ENCODE data around the gene SGCA.

The SGCA gene

DNA sequence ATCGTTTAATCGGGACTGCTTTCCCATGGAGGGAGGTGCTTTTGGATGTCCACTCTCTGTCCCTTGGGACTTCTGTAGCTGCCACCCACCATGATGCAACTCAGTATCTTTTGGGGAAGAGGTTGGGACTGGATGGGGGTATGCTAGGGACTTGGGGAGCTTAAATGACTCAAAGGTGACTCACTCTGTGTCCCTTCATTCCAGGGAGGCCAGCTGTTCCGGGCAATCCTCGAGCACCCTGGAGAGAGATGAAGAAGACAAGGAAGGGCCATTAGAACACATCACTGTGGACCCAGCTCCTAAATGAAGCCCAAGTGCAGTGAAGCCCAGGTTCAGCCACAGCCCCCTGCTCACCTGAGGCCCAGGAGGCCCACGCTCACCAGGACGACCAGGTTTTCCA is 31.0 kb downstream of the SGCA start:
- no peak for DNase-seq

DNA sequence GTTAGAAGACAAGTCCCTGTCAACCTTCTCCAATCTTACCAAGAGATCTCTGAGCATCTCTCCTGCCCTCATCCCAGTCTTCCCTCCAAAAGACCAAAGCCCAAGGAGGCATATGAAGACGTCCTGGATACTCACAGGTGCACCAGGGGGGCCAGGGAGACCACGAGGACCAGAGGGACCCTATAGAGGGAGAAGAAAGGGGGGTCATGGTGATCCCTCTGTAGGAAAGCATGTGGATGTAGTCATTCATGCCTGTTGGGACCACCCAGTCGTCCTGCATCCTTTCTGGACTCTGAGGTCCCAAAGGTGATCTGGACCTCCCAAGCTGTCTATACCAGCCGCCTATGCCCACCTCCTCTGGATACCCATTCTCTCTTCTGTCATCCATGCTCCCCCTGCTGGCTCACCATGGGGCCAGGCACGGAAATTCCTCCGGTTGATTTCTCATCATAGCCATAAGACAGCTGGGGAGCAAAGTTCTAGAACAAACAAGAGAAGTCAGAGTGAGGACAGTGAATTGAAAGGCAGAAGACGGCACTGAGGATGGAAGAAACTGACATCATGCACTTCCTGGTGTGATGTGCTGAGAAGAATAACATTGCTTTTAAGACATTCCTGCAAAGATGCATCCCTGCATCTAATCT is 32.3 kb downstream of the SGCA start:
- peak; percentile 49 for DNase-seq

GRCh38 chr17:50199211-50199802 is 33.5 kb downstream of the SGCA start:
- no peak for DNase-seq

GRCh38 chr17:50199803-50200456 is 34.1 kb downstream of the SGCA start:
- peak; percentile 74 for DNase-seq

- DNase-seq = peak; percentile 70
Measured at GRCh38 chr17:50200457-50201275, 34.9 kb downstream of the SGCA start.

DNA sequence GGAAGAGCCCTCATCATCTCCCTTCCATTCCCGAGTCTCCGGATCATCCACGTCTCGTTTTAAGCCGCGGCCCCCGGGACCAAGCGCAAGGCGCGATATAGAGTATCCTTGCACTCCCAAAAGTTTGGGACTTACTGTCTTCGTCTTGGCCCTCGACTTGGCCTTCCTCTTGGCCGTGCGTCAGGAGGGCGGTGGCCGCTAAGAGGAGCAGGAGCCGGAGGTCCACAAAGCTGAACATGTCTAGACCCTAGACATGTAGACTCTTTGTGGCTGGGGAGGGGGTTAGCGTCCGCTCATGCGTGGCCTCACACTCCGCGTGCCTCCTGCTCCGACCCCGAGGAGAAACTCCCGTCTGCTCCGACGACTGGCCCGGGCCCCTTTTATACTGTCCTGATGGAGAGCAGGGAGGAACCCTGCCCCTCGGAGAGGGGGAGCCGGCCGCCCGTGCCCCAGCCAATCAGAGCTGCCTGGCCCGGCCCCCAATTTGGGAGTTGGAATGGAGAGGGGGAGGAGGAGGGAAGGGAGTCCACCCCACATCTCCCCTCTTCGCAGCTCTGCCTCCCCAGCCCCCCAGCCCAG is 35.6 kb downstream of the SGCA start, which contains the start of gene COL1A1:
Gene COL1A1 (minus strand): TSS at position 356 of the 579 bp plus-strand sequence. CDS start 118 bp downstream, at position 238.
- DNase-seq = no peak

DNA sequence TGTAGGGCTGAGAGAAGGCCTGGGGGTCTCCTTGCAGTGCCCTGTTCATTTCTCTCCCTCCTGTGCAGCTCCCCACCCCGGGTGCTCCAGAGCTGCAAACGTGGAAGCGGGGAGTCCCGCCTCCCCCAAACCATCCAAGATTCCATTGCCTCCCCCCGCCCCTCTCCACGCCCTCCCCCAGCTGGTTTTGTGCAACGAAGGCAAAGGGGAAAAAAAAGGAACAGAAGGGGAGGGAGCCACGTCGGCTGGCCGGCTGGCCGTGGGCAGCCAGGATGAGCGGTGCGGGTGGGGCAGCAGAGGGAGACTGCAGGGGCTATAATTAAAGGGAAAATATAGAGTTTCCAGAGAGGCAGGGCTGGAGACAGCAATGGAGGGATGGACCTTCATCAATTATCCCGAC is 37.3 kb downstream of the SGCA start:
- DNase-seq = no peak

- DNase-seq = no peak
Measured at GRCh38 chr17:50203604-50204345, 38.0 kb downstream of the SGCA start.

GRCh38 chr17:50204431-50204830 is 38.6 kb downstream of the SGCA start:
- DNase-seq = no peak

DNA sequence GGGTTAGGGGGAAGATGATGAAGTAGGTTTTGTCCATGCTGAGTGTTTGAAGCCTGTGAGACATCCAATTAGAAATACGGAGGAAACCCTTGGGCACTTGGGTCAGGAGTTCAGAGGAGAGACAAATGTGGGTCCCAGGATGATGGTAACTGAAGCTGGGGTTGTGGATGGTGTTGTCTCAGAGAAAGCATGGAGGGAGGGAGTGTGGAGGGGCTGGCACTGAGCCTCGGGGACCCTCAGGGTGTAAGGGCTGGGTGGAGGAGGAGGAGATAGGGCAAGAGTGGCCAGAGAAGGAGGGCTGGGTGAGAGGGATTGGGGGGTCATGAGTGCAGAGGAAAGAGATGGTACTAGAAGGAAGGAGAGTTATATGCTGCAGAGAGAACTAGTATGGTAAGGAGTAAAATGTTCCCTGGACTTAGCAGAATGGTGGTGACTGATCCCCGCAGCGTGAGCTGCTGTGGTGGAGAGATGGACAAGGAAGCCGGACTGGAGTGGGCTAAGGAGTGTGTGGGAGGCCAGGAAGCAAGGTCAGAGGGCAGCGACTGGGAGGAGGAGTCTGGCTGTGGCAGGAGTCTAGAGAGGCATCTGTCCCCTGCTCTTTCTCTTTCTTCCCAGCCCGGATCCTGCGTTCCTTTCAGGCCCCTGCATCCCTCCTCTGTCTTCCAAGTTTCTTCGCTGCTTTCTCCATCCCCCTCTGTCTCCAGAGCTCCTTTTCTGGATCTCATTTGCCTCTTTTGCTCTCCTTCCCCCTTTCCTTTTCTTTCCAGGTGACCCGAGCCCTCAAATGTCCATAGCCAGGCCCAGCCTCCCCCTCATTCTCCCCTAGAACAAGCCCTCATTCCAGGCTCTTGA is 39.5 kb downstream of the SGCA start:
- no peak for DNase-seq

DNA sequence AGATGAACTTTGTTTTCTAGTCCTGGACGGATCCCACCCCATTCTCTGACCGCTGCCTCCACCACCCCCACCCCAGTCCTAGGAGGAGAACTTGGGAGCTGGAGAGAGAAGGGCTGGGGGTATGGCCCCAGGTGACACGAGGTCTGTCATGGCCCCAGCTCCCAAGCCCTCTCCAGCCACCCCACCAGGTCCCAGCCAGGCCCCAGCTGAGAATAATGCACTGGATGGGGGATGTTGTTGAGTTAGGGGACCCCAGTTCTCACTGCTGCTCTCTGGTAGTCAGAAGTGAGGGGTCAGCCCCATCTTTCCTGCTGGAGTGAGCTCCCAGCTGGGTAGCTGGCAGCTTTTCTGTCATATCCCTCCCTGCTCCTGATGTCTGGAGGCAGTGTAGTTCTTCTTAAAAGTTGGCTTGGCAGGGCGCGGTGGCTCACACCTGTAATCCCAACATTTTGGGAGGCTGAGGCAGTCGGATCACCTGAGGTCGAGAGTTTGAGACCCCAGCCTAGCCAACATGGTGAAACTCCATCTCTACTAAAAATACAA is 40.2 kb downstream of the SGCA start:
- DNase-seq = no peak

GRCh38 chr17:50206604-50207293 is 40.9 kb downstream of the SGCA start:
- no peak for DNase-seq

DNA sequence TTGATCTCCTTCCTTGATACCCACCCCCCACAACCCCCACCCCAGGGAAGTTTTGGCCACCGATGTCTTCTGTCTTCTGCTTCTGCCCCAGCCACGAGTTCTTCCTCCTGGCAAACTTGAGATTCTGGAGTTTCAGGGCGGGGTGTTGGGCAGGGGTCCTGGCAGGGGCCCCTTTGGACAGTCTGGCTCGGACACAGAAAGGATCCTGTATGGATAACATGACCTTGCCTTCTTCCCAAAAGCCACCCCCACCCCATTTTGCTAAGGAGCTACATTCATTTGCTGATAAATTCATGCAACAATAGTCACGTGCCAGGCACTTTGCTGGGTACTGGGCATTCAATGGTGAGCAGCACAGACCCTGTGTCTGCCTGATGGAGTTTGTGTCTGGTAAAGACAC is 41.5 kb downstream of the SGCA start:
- no peak for DNase-seq

- no peak for DNase-seq
Measured at GRCh38 chr17:50207792-50208567, 42.2 kb downstream of the SGCA start.

DNA sequence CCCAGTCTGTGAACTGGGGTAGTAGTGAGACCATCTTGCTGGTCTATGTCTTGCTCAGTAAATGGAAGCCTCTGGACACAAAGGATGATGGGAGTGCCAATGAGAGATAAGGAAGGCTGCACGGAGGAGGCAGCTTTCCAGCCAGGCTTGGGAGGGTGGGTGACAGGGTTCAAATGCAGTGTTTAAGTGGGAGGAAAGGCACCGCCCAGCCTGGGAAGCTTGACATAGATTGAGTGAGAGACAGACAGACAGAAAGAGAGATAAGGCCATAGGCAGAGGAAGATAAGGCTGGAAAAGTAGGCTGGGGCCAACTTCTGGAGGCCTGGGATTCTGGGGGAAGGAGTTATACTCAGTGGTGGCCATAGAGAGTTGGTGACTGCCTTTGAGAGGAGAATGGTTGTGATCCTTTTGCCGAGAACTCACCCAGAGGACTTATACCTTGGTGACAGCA is 42.8 kb downstream of the SGCA start:
- no peak for DNase-seq

- DNase-seq = no peak
Measured at GRCh38 chr17:50209133-50209471, 43.3 kb downstream of the SGCA start.

GRCh38 chr17:50209472-50210239 is 43.9 kb downstream of the SGCA start:
- no peak for DNase-seq
